GM18499 (cell line): ENCODE measurements around the gene GNAT2.

Experiments
- ATAC-seq: cut with Tn5 transposase; IDR thresholded peaks from one replicate; pipeline ENCODE4 v1.9.1; 2021; ENCODE audit warnings: moderate number of reproducible peaks; ENCODE audit not compliant: insufficient read depth, unreplicated experiment

GNAT2 gene

DNA sequence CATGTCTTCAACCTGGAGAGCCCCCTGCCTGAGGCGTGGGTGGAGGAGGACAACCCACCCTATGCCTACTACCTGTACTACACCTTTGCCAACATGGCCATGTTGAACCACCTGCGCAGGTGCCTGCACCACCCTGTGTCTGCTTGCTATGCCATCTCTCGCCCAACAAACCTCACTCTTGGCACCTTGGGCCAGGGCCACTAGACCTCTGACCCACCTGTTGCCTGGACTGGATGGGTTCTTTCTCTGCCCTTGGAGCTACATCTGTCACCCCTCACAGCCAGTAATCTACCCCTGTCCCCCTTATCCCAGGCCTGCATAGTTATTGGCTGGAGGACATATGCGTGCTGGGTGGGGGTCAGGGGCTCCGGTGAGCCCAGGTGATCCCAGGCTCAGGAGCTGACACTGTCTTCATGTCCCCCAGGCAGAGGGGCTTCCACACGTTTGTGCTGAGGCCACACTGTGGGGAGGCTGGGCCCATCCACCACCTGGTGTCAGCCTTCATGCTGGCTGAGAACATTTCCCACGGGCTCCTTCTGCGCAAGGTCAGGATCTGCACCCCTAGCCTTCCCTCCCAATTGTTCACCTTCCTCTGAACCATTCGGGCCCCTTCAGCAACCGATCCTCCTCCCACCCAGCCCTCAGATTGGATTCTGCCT, 10.1 kb upstream of the GNAT2 start:
- ATAC-seq: no peak

GRCh38 chr1:109628540-109629321, 9.3 kb upstream of the GNAT2 start:
- ATAC-seq: no peak

- ATAC-seq: no peak
Measured at GRCh38 chr1:109627692-109628399, 8.4 kb upstream of the GNAT2 start.

GRCh38 chr1:109626682-109627408, 7.4 kb upstream of the GNAT2 start:
- ATAC-seq: no peak

DNA sequence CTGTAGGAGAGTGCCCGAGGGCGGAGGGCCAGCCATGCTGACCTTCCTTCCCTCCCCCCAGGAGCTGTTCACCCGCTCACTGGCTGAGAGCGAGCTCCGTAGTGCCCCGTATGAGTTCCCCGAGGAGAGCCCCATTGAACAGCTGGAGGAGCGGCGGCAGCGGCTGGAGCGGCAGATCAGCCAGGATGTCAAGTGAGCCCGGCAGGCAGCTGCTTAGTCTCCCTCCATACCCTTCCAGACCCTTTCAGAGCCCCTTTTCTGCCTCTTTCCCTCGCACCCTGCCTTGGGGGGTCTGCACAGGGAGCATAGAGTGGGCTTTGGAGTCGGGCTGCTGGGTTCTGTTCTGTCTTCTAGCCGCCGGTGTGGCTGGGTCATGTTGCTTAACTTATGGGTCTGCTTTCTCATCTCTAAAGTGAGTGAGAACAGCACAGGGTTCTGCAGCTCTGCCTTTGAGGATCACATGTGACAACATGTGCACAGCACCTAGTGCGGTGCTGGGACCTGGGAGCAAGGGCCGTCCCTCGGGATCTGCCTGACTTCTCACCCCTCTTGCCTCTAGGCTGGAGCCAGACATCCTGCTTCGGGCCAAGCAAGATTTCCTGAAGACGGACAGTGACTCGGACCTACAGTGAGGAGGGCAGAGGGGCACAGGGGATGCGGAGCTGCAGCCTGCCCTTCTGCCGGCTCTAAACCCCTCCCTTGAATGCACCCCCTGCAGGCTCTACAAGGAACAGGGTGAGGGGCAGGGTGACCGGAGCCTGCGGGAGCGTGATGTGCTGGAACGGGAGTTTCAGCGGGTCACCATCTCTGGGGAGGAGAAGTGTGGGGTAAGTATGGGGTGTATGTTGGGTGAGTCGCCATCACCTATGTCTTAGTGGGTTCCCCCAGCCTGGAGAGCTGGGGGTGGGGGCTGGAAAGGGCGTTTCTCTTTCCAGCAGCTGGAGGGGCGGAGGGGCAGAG, 6.5 kb upstream of the GNAT2 start:
- ATAC-seq: no peak

- no peak for ATAC-seq
Measured at GRCh38 chr1:109625176-109625575, 5.8 kb upstream of the GNAT2 start.

DNA sequence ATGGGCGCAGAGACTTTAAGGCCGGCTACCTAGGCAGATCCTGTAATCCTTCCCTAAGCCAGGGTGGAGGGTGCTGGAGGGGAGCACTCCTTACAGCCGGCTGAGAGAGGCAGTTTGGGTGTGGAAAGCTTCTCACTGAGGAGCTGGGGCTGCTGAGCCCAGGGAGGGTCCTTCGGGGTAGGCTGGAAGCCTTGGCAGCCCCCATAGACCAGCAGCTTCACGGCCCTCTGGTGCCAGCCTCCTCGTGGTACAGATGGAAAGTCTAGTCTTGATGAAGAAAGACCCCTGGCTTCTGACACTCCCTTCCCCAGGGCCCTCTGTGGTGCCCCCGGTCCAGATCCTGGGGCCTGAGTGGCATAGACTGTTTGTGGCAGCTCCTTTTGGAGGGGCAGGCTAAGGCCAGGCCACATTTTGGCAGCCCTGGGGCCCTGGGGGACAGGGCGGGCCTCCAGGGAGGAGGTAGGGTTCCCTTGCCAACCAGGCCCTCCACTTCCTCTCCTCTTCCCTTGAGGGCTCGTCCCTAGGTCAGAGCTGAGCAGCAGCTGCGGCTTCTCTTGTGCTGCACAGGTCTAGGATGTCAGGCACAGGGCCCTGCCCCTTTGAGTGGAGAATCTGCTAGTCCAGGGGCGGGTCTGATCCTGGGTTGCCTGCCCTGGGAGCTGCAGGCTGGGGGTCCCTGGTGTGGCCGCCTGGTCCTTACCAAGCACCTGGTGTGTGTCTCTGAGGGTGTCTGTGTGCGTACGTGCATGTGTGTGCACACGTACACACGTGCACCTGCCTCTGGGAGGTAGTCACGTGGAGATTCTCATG, 5.0 kb upstream of the GNAT2 start:
- ATAC-seq: no peak

- ATAC-seq: no peak
Measured at GRCh38 chr1:109623601-109624161, 4.3 kb upstream of the GNAT2 start.

DNA sequence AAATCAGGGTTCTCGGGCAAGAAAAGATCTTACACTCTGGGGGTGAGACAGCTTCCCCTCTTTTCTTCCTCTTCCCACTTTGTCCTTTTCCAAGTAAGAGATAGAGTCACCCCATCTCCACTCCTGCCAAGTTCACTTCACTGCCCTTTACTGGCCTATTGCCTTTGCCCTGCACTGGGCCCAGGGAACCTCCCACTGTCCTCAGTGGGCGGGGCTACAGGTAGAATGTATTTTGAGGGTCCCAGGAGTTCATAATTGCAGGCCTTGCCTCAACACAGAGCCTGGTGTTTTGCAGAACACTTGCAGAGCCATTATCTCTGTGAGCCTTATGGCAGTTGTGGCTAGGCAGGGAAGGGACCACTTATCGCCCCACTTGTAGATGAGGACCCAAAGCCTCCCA, 3.5 kb upstream of the GNAT2 start:
- ATAC-seq: no peak

- no peak for ATAC-seq
Measured at GRCh38 chr1:109622137-109622892, 2.9 kb upstream of the GNAT2 start.

- ATAC-seq: no peak
Measured at GRCh38 chr1:109621379-109622136, 2.1 kb upstream of the GNAT2 start.

- peak; percentile 43 for ATAC-seq
Measured at GRCh38 chr1:109620841-109621286, 1.4 kb upstream of the GNAT2 start.

GRCh38 chr1:109620401-109620791, 980 bp upstream of the GNAT2 start:
- no peak for ATAC-seq

DNA sequence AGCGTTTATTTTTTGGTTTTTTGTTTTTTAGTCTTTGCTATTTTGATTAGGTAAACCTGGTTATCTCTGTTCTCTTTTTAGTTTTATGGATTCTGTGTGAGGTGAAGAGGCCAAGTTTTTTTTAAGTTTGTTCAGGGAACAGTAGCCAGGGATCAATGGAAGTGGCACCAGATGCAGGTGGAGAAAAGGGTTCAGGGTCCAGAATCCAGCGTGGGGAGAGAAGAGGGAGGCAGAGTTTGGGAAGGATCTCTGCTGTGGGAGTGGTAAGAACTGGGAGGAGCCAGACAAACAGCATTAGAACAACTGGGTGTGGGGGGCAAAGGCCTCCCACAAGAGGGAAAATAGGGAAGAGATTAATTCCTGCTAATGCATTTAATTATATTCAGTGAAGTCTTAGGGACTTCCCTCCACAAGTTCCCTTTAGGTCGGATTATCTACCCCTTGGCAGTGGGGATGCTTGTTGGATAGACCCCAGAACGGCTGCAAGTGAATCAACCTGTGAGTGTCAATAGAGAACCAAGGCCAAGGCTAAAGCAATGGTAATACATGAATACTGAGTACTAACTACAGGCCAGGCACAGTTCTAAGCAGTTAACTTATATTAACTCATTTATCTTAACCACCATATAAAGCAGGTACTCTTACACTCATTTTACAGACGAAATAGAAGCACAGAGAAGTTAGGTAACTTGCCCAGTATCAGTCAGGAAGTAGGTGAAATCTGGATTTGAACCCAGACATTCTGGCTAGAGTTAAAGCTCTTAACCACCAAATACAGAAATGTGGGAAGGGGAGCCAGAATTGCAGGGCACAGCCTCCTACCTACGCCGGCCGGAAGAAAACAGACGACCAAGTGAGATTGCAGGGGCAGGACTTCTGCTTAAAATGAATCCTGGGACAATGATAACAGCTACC, 498 bp downstream of the GNAT2 start:
- ATAC-seq: no peak

DNA sequence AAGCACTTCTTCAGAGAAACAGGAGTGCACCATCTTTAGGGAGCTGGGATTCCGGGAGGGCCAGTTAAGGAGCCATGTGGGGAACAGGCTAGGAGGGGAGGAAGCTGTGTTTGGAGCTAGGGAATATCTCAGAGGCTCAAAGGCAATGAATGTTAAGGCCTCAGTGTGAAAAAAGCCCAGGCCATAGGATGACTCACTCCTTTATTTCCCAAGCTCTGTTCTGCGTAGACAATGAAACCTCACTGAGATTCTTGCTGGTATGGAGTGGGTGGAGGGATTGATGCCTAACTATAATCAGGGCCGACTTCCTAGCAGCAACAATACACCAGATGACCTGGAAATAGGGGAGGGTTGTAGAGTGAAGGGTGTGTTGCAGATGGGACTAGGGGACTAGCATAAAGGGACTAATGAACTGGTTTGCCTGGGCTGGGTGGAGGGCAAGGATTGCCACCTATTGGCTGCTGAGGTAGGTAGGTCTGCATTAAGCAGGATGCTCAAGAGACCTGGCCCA, 2.1 kb downstream of the GNAT2 start:
- ATAC-seq: no peak

GRCh38 chr1:109616391-109616790, 3.0 kb downstream of the GNAT2 start:
- ATAC-seq: no peak
